NCI-H446 (cell line): Measurements from ENCODE around the gene REPS1.
A peak's percentile ranks its signal among the peaks of the same experiment; 100 is the strongest.
"Not testable (repeated sequence)": the region's sequence is repeated elsewhere in the genome, so short reads cannot be mapped to it uniquely, and the experiment has no call there.

Experiments
- DNase-seq, 2 experiments: peaks; one replicate each; lab custom pipeline; 2025; lab: John Stamatoyannopoulos, UW

The REPS1 gene, protein sequence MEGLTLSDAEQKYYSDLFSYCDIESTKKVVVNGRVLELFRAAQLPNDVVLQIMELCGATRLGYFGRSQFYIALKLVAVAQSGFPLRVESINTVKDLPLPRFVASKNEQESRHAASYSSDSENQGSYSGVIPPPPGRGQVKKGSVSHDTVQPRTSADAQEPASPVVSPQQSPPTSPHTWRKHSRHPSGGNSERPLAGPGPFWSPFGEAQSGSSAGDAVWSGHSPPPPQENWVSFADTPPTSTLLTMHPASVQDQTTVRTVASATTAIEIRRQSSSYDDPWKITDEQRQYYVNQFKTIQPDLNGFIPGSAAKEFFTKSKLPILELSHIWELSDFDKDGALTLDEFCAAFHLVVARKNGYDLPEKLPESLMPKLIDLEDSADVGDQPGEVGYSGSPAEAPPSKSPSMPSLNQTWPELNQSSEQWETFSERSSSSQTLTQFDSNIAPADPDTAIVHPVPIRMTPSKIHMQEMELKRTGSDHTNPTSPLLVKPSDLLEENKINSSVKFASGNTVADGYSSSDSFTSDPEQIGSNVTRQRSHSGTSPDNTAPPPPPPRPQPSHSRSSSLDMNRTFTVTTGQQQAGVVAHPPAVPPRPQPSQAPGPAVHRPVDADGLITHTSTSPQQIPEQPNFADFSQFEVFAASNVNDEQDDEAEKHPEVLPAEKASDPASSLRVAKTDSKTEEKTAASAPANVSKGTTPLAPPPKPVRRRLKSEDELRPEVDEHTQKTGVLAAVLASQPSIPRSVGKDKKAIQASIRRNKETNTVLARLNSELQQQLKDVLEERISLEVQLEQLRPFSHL

DNA sequence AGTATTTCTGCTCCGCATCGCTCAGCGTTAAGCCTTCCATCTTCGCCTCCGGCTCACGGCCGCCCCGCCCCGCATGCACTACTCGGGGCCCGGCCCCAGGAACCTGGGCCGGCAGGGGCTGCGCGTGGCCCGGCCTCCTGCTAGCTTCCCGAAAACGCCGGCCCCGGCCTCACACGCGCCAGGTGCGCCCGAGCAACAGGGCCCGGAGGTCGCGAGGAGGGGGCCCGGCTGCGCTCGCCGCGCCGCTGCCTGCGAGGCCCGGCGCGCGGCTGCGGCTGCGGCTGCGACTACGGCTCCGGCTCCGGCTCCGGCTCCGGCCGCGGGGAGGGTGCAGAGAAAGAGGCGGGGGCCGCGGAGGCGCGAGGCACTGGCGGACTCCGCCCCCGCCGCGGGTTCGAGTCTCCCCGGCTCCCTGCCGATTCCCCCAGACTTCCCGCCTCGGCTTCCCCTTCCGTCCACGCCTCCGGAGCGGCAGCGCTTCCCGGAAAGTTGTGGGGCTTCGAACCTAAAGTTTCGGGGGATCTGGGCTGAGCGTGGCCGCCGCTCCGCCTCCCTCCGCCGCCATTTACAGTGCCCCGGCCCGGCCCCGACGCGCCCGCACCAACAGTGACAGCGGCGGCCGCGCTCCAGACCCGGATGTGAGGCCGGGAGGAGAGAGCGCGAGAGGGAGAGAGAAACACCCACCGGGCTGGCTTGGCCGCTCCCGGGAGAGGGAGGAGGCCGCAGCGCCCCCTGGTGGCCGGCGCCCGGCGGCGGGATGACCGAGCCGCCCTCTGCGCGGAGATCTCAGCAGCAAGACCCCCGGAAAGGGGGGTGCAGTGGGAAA lies at the start of gene REPS1:
Gene REPS1 (minus strand): TSS at position 611 of the 826 bp plus-strand sequence. CDS start 571 bp downstream, at position 40.
- DNase-seq = peak; percentile 55 to 89

DNA sequence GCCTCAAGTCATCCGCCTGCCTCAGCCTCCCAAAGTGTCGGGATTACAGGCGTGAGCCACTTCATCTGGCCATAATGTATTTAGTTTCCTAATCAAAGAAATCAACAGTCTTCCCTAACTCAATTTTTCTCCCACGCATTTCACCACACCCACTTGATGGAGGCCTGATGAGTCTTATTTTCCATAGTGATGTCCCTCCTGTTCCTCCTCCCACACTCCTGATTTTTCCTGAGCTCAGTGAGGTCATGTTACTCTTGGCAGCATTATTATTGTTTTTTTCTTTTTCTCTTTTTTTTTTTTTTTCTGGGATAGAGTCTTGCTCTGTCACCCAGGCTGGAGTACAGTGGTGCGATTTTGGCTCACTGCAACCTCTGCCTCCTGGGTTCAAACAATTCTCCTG lies 49.4 kb upstream of the REPS1 start:
- DNase-seq = no peak

- DNase-seq = no peak
Measured at GRCh38 chr6:139030228-139030963, 42.3 kb upstream of the REPS1 start.

- DNase-seq = no peak
Measured at GRCh38 chr6:139029470-139030227, 41.6 kb upstream of the REPS1 start.

GRCh38 chr6:139028658-139029469 lies 40.8 kb upstream of the REPS1 start, which contains the start of gene ABRACL:
Gene ABRACL (plus strand): TSS chr6:139028745. CDS start chr6:139034161, 5,416 bp downstream.
- DNase-seq = peak; percentile 34 to 49

DNA sequence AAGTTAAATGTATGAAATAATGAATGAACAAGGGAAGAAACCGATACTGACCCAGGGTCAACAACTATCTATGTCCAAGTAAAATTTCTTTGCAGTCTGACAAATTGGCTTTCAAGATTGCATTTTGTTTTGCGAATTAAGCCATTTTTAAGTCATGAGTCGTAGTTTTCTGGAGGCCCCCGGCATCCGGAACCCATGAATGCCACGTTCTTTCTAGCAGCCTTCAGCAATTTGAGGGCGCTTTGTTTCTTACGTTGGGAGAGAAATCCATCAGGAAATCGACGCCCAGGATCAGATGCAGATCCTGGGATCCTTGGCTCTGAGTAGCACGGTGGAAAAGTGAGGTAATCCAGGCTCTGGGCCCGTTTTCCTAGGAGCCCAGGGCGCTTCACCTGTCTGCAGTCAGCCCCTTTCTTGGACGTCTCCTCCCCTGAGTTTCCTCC lies 40.2 kb upstream of the REPS1 start:
- DNase-seq = no peak

DNA sequence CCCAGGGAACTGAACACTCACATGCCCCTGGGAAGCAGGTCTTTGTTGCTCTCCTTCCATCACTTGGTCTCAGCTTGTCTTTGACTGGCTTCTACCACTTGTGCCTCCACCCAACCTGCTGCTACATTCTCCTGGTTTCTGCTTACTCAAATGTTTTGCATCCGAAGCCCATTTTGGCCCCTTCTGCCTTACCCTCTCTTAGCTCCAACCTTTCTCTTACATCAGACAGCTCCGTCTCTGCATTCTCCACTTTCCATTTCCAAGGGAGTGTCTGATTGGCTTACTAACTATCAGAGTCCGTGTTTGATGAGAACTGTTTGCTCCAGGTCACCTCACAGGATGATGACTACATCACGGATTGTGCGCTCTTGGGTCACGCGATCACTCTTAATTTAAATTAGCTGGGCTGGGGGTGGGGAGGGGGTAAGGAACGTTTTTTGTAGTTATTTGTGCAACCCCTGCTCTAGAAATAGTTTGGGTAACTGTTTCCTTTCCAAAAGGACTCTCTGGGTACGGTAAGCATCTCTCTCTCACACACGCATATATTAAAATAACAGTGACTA lies 39.6 kb upstream of the REPS1 start:
- peak; percentile 16 to 20 for DNase-seq

DNA sequence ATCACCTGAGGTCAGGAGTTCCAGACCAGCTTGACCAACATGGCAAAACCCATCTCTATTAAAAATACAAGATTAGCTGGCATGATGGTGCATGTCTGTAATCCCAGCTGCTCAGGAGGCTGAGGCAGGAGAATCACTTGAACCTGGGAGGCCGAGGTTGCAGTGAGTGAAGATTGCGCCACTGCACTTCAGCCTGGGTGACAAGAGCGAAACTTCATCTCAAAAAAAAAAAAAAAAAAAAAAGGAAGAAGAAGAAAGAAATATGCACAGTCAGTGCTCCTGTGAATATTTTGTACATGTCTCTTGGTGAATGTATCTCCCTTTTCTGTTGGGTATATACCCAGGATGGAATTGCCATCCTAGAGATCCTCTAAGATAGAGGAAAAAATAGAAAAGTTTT lies 37.4 kb upstream of the REPS1 start:
- not testable (repeated sequence) for DNase-seq

GRCh38 chr6:139020689-139021088 lies 32.6 kb upstream of the REPS1 start:
- no peak for DNase-seq

DNA sequence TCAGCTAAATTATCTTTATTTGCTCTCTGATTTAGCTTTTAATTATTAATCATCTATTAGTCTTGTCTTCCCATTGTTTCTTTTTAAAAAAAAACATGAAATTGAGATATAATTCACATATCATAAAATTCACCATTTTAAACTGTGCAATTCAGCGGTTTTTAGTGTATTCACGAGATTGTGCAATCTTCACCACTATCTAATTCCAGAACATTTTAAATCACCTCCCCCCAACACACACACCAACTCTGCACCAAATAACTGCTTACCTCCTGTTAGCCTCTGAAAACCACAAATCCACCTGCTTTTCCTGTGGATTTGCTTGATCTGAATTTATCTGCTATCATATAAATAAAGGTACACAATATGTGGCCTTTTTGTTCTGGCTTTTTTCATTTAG lies 31.7 kb upstream of the REPS1 start:
- DNase-seq = no peak

DNA sequence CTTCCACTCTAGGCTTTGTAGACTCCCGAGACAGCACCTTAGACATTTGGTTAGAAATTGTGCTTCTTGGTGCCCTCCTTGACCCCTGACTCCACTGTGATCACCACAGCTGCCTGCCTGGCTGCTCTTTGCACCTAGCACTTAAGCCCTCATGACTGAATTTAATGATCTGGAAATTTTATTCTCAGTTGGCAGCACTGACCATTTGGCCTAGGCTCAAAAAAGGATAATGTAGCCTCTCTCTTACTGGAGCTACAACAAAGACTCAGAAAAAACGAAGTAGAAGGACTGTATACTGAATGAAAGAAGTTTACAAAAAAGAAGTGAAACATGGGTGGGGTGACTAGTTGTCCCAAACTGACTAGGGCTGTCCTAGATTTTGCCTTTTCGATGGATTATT lies 29.2 kb upstream of the REPS1 start:
- peak; percentile 68 to 74 for DNase-seq

- no peak for DNase-seq
Measured at GRCh38 chr6:139016337-139017213, 28.5 kb upstream of the REPS1 start.

DNA sequence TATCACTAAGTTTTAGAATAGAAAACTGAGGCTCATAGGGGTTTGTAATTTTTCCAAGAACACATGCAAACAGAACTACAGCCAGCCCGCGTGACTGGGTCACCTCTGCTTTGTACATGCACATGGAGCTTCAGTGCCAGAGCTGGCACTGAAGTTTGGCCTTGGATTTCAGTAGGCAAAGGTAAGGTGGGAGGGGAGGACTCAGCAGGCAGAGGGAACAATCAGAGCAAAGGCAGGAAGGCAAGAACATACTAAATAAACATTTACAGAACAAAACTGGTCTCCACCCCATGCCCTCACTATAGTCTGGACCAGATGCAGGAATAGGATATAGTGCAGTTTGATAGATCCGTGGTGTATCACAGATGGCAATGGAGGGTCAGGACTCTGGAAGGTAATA lies 26.9 kb upstream of the REPS1 start:
- no peak for DNase-seq

DNA sequence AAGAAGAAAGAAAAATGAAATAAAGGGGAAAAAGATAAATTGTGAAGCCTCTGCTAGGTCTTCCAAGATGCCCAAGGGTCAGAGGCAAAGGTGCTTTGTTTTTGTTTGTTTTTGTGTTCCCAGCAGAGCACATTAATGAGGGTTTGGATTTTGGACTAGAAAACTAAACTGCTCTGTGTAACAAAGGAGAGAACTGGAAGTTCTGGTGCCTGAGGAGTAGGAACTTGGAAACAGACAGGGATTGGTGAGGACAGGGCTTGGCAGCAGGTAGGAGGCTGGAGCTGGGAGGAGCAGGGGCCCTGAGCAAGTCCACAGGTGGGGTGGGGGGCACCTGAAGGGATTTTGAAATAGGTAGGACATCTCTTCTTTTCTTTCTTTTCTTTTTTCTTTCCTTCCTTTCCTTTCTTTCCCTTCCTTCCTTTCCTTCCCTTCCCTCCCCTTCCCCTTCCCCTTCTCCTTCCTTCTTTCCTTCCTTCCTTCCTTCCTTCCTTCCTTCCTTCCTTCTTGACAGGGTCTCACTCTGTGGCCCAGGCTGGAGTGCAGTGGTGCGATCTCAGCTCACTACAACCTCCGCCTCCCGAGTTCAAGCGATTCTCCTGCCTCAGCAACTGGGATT lies 25.2 kb upstream of the REPS1 start:
- no peak for DNase-seq

GRCh38 chr6:139011980-139012379 lies 23.9 kb upstream of the REPS1 start:
- DNase-seq = no peak

GRCh38 chr6:139010674-139011073 lies 22.6 kb upstream of the REPS1 start:
- DNase-seq = no peak

GRCh38 chr6:139008117-139008516 lies 20.1 kb upstream of the REPS1 start:
- DNase-seq = no peak

DNA sequence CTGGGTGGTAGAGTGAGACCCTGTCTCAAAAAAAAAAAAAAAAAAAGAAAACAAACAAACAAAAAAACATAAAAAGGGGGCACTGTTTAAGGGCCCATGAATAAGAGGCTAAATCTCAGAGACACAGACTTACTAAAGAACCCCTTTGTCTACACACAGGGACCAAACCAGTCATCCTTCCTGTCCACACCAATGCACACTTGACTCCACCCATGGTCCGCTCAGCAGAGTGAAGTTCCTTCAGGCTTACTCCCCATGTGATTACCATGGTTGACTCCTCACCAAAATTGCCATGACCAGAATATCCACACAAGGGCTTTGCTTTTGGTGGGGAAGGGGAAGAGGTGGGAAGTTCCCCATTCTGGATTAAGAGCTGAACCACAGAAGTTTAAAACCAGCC lies 19.4 kb upstream of the REPS1 start:
- DNase-seq = no peak
